SK-N-SH (cell line): ENCODE results near the gene TNFSF13. TPM values are rescaled to one million over a fixed set of nuclear protein-coding genes. Genes with fewer than 3 reads are reported as not detected.

ENCODE experiments used
- CTCF ChIA-PET: fragments of 300-600, 350-600 bp; formaldehyde crosslinking; extraction: SDS; loops from one replicate; lab custom pipeline; 2021; lab: Yijun Ruan, JAX
- POLR2A ChIA-PET: fragments of 350-600 bp; sonication (Branson Sonifier 250); formaldehyde crosslinking; extraction: SDS; loops from one replicate; lab custom pipeline; 2020; ENCODE audit warnings: antibody characterized with exemption, inconsistent platforms; lab: Yijun Ruan, JAX
- DNase-seq: peaks from one replicate; pipeline ENCODE4 v3.0.0; 2012
- H2AFZ ChIP-seq: fragments of 200-600 bp; sonication (generic); 2 replicates; pipeline ENCODE4 v1.8.1; 2016; ENCODE audit warnings: antibody characterized with exemption, mild to moderate bottlenecking, low read depth
- H3F3A ChIP-seq: fragments of 200-600 bp; sonication (generic); replicated peaks from 2 replicates; pipeline ENCODE3; 2016; ENCODE audit warnings: antibody characterized with exemption, mild to moderate bottlenecking; ENCODE audit not compliant: insufficient read depth
- H3K27ac ChIP-seq, 2 experiments: fragments of 200-500 bp in 1 of 2; fragments of 200-600 bp in 1 of 2; sonication (Bioruptor generic) in 1 of 2; sonication (generic), shearing (Covaris generic) in 1 of 2; 2 replicates each; pipeline versions ENCODE4 v1.5.1 to v1.6.1; 2014 to 2016; ENCODE audit warnings: low read depth in 2 of 2, inconsistent platforms in 1 of 2, low read length in 1 of 2, mild to moderate bottlenecking in 1 of 2, mixed read lengths in 1 of 2
- H3K27me3 ChIP-seq: fragments of 200-600 bp; sonication (generic), shearing (Covaris generic); 2 replicates; pipeline ENCODE4 v1.6.1; 2016; ENCODE audit warnings: mixed run types; ENCODE audit not compliant: insufficient read depth
- H3K36me3 ChIP-seq, 2 experiments: fragments of 200-500 bp in 1 of 2; fragments of 200-600 bp in 1 of 2; sonication (Bioruptor generic) in 1 of 2; sonication (generic) in 1 of 2; replicated peaks in 1 of 2; 2 replicates each; pipeline versions ENCODE3 to v1.5.1; 2014 to 2016; ENCODE audit warnings: low read length in 1 of 2, mild to moderate bottlenecking in 1 of 2; ENCODE audit not compliant: insufficient read depth in 2 of 2, control insufficient read depth in 1 of 2
- H3K4me1 ChIP-seq, 2 experiments: fragments of 200-500 bp in 1 of 2; fragments of 200-600 bp in 1 of 2; sonication (Bioruptor generic) in 1 of 2; sonication (generic), shearing (Covaris generic) in 1 of 2; 2 replicates each; pipeline versions ENCODE4 v1.5.1 to v1.6.1; 2014 to 2016; ENCODE audit warnings: low read depth in 1 of 2, low read length in 1 of 2, mixed run types in 1 of 2; ENCODE audit not compliant: insufficient read depth in 2 of 2, control insufficient read depth in 1 of 2
- H3K4me2 ChIP-seq: fragments of 200-600 bp; sonication (generic), shearing (Covaris generic); 2 replicates; pipeline ENCODE4 v1.6.1; 2017; ENCODE audit warnings: mixed run types
- H3K4me3 ChIP-seq, 2 experiments: fragments of 200-500 bp in 1 of 2; fragments of 200-600 bp in 1 of 2; sonication (Bioruptor generic) in 1 of 2; sonication (generic), shearing (Covaris generic) in 1 of 2; 2 replicates each; pipeline versions ENCODE4 v1.5.1 to v1.8.1; 2014 to 2016; ENCODE audit warnings: low read depth in 2 of 2, inconsistent platforms in 1 of 2, low read length in 1 of 2, mild to moderate bottlenecking in 1 of 2, mixed read lengths in 1 of 2, moderate library complexity in 1 of 2
- H3K79me2 ChIP-seq: fragments of 200-600 bp; sonication (generic); 2 replicates; pipeline ENCODE4 v1.8.1; 2017; ENCODE audit warnings: mild to moderate bottlenecking; ENCODE audit not compliant: insufficient read depth
- H3K9ac ChIP-seq: fragments of 200-600 bp; sonication (generic); 2 replicates; pipeline ENCODE4 v1.6.1; 2017; ENCODE audit warnings: mixed run types
- H3K9me2 ChIP-seq: fragments of 200-600 bp; sonication (generic); 2 replicates; pipeline ENCODE4 v1.6.1; 2017; ENCODE audit warnings: mixed run types
- H3K9me3 ChIP-seq: fragments of 200-600 bp; sonication (generic); 2 replicates; pipeline ENCODE4 v1.6.1; 2017; ENCODE audit warnings: mixed run types, mild to moderate bottlenecking, moderate library complexity
- H4K20me1 ChIP-seq: fragments of 200-600 bp; sonication (generic); 2 replicates; pipeline ENCODE4 v1.6.1; 2017; ENCODE audit warnings: mild to moderate bottlenecking, mixed run types; ENCODE audit not compliant: insufficient read depth
- CHD2 ChIP-seq: fragments of 150-350 bp; IDR thresholded peaks from 2 replicates; pipeline ENCODE4 v1.6.1; 2018; ENCODE audit warnings: low read length; ENCODE audit not compliant: partially characterized antibody
- CTCF ChIP-seq: fragments of 200-600 bp; sonication (generic); IDR thresholded peaks from 2 replicates; pipeline ENCODE4 v1.6.1; 2017; ENCODE audit warnings: antibody characterized with exemption, mild to moderate bottlenecking, moderate library complexity
- FOSL2 ChIP-seq: IDR thresholded peaks from 2 replicates; pipeline ENCODE4 v1.4.0; 2012; ENCODE audit warnings: low read depth, mild to moderate bottlenecking, moderate library complexity, borderline replicate concordance
- GABPA ChIP-seq: IDR thresholded peaks from 2 replicates; pipeline ENCODE4 v1.4.0; 2012; ENCODE audit warnings: low read depth, mild to moderate bottlenecking
- JUND ChIP-seq: IDR thresholded peaks from 2 replicates; pipeline ENCODE4 v1.4.0; 2012
- MAX ChIP-seq: IDR thresholded peaks from 2 replicates; pipeline ENCODE4 v1.4.0; 2012; ENCODE audit warnings: low read depth
- NFIC ChIP-seq: IDR thresholded peaks from 2 replicates; pipeline ENCODE4 v1.4.0; 2012; ENCODE audit warnings: borderline replicate concordance
- NRF1 ChIP-seq: IDR thresholded peaks from 2 replicates; pipeline ENCODE4 v1.6.1; 2012; ENCODE audit warnings: low read depth, mild to moderate bottlenecking, low read length
- PBX3 ChIP-seq: IDR thresholded peaks from 2 replicates; pipeline ENCODE4; 2012
- RAD21 ChIP-seq: IDR thresholded peaks from 2 replicates; pipeline ENCODE4 v1.6.1; 2012; ENCODE audit warnings: mild to moderate bottlenecking, low read length
- RCOR1 ChIP-seq: fragments of 150-350 bp; IDR thresholded peaks from 2 replicates; pipeline ENCODE4 v1.6.1; 2017; ENCODE audit warnings: antibody characterized with exemption, low read length
- REST ChIP-seq: IDR thresholded peaks from 2 replicates; pipeline ENCODE4 v1.6.1; 2012; ENCODE audit warnings: mild to moderate bottlenecking, low read depth, low read length, moderate library complexity
- RXRA ChIP-seq: IDR thresholded peaks from 2 replicates; pipeline ENCODE4 v1.4.0; 2012; ENCODE audit warnings: low read depth, mild to moderate bottlenecking, borderline replicate concordance
- SMC3 ChIP-seq: IDR thresholded peaks from 2 replicates; pipeline ENCODE4 v1.6.1; 2012; ENCODE audit warnings: low read depth, low read length, improper control_type of control experiment
- YY1 ChIP-seq: IDR thresholded peaks from 2 replicates; pipeline ENCODE4 v1.4.0; 2012; ENCODE audit warnings: low read depth, mild to moderate bottlenecking
- ZBTB33 ChIP-seq: IDR thresholded peaks from 2 replicates; pipeline ENCODE4 v1.4.0; 2012; ENCODE audit warnings: low read depth, borderline replicate concordance
- WGBS: methylation state at CpG from one replicate; pipeline ENCODE4 v1.1.6; 2017; ENCODE audit warnings: low lambda C conversion rate; 5-methylcytosine and 5-hydroxymethylcytosine counted together
- polyA plus RNA-seq, 3 experiments: library from polyadenylated mRNA; depleted of rRNA; stranded (reverse); fragments of >200 nt; gene quantifications; 2 replicates each; pipeline ENCODE4 v1.2.3, GENCODE V29; 2012

Gene TNFSF13
- polyA plus RNA-seq (2012; rRNA removed), result 1.0 and 2.1 TPM in 2 replicates
- 1.4 TPM in 2 replicates for polyA plus RNA-seq (2012; cell fraction: cytosol; rRNA removed)
- polyA plus RNA-seq (2012; cell fraction: nucleus; rRNA removed), result 2.0 and 2.6 TPM in 2 replicates

GRCh38 chr17:7558544-7559319 is at the start of gene TNFSF13:
Gene TNFSF13 (plus strand): TSS chr17:7558750. CDS start chr17:7559040, 290 bp downstream.
- H2AFZ ChIP-seq, result peak within 1 kb of the TSS; percentile 56; the same call in 1 of the 2 replicates
- TF ChIP-seq ZBTB33 (no peak), CHD2 (peak; percentile 4)
- H3K9ac ChIP-seq, result peak within 1 kb of the TSS; percentile 49; the same call in 1 of the 2 replicates
- CTCF ChIA-PET, result interaction anchor here (1.2 to 10.7 kb wide), 4 partner anchors 10 to 203 kb away, joined by 3 to 236 read pairs (median 8); partner anchors contain the start of gene TNFSF12
- H3K27me3 ChIP-seq, result no peaks in the 10 kb centered on the region
- peaks cover 20% of the 10 kb centered on the region for H3K79me2 ChIP-seq
- H3K27ac ChIP-seq, result peak within 1 kb of the TSS; percentile 36 to 68; a peak in 3 of 4 replicates
- H4K20me1 ChIP-seq, result no peaks in the 10 kb centered on the region
- H3F3A ChIP-seq, result peaks cover 8% of the 10 kb centered on the region
- no peak within 1 kb of the TSS for H3K4me3 ChIP-seq
- H3K9me2 ChIP-seq, result no peaks in the 10 kb centered on the region
- POLR2A ChIA-PET, result interaction anchor here (1.1 kb wide), 2 partner anchors 15 to 43 kb away, joined by 3 read pairs; no protein-coding TSS in a partner anchor
- H3K9me3 ChIP-seq, result no peaks in the 10 kb centered on the region
- 82% methylated on average over 16 of the region's 16 CpGs for WGBS
- peaks cover 0 to 3% of the 10 kb centered on the region in 2 experiments for H3K36me3 ChIP-seq
- H3K4me2 ChIP-seq, result peak within 1 kb of the TSS; percentile 58
- peak; percentile 49 for DNase-seq
- peaks cover 17 to 51% of the 10 kb centered on the region in 2 experiments for H3K4me1 ChIP-seq

- no peak overlapping the region for H3K4me3 ChIP-seq
- ChIA-PET CTCF (interaction anchor here (0.6 to 11.6 kb wide), 4 partner anchors 50 to 156 kb away, joined by 3 to 236 read pairs (median 6); partner anchors contain the start of genes SENP3, SOX15 and TNFSF13), POLR2A (interaction anchor here (0.8 kb wide), 1 partner anchor 80 kb away, joined by 3 read pairs; no protein-coding TSS in a partner anchor)
- H3K9ac ChIP-seq, result no peak overlapping the region
- H3K4me1 ChIP-seq, result no peaks in the 10 kb centered on the region
- H4K20me1 ChIP-seq, result no peaks in the 10 kb centered on the region
- H3K9me2 ChIP-seq, result no peaks in the 10 kb centered on the region
- 86% methylated on average over 9 of the region's 9 CpGs for WGBS
- H3K27ac ChIP-seq, result no peak overlapping the region
- no peaks in the 10 kb centered on the region for H3K9me3 ChIP-seq
- no peak overlapping the region for H2AFZ ChIP-seq
- no peaks in the 10 kb centered on the region for H3K27me3 ChIP-seq
- TF ChIP-seq RXRA (no peak), CHD2 (no peak), FOSL2 (no peak), NFIC (no peak), YY1 (no peak), SMC3 (no peak), CTCF (no peak), JUND (no peak), PBX3 (no peak), GABPA (no peak), RCOR1 (no peak), MAX (no peak), RAD21 (no peak), NRF1 (no peak), REST (no peak)
- no peak overlapping the region for H3K4me2 ChIP-seq
- no peak for DNase-seq
- peaks cover 39 to 54% of the 10 kb centered on the region in 2 experiments for H3K36me3 ChIP-seq
- peaks cover 8% of the 10 kb centered on the region for H3F3A ChIP-seq
- no peaks in the 10 kb centered on the region for H3K79me2 ChIP-seq
These were observed 49.7 kb upstream of the TNFSF13 start for GRCh38 chr17:7508846-7509245.
